ENCODE measurements around the gene ARL5C. TPM values are rescaled to one million over a fixed set of nuclear protein-coding genes. Genes with fewer than 3 reads are reported as not detected.
"Not testable (repeated sequence)": the region's sequence is repeated elsewhere in the genome, so short reads cannot be mapped to it uniquely, and the experiment has no call there.

Gene ARL5C
- total RNA-seq, 1 experiment from 2014 or later: not detected

- no peaks in the 10 kb centered on the region for H3K9me2 ChIP-seq (ENCODE audit: insufficient read depth)
- no peak for DNase-seq
- H3F3A ChIP-seq (ENCODE audit: insufficient read depth, low read depth): no peaks in the 10 kb centered on the region
- no peaks in the 10 kb centered on the region for H3K9me3 ChIP-seq (ENCODE audit: insufficient read depth, low read depth)
- POLR2A ChIA-PET (ENCODE audit: unreplicated experiment): no interaction called here
- CTCF ChIA-PET: no interaction called here
- H3K36me3 ChIP-seq (ENCODE audit: low read depth): no peaks in the 10 kb centered on the region
- no peak overlapping the region for H3K4me3 ChIP-seq
- no peaks in the 10 kb centered on the region for H4K20me1 ChIP-seq (ENCODE audit: insufficient read depth)
- H3K79me2 ChIP-seq (ENCODE audit: low read depth): no peaks in the 10 kb centered on the region
- no peaks in the 10 kb centered on the region for H3K4me1 ChIP-seq (replicated peaks; ENCODE audit: insufficient read depth)
- no peak overlapping the region for H2AFZ ChIP-seq
- intact Hi-C loops (cut with micrococcal nuclease; ENCODE audit: unreplicated experiment): loop anchor here (2.0 kb wide), 1 partner anchor 29 kb away; no protein-coding TSS in a partner anchor
- no peaks in the 10 kb centered on the region for H3K27me3 ChIP-seq (ENCODE audit: insufficient read depth, low read depth)
- BruUV-seq (replicated peaks): no TSS peak
- no peak overlapping the region for H3K4me2 ChIP-seq
- H3K27ac ChIP-seq: no peak overlapping the region
- TF ChIP-seq EZH2 (IDR thresholded peaks at IDR 0.05; ENCODE audit: low read depth): no peak
- no peak for TF ChIP-seq CTCF (conservative IDR thresholded peaks at IDR 0.05)
Observed at GRCh38 chr17:39130205-39130604, 35.8 kb downstream of the ARL5C start.

- intact Hi-C loops (cut with micrococcal nuclease; ENCODE audit: unreplicated experiment); BruUV-seq (replicated peaks); H3K4me1 ChIP-seq (replicated peaks; ENCODE audit: insufficient read depth); CTCF ChIA-PET; H3K4me2 ChIP-seq; H3K27ac ChIP-seq; DNase-seq; H3K79me2 ChIP-seq (ENCODE audit: low read depth); H3K9me2 ChIP-seq (ENCODE audit: insufficient read depth); H3K27me3 ChIP-seq (ENCODE audit: insufficient read depth, low read depth); H3F3A ChIP-seq (ENCODE audit: insufficient read depth, low read depth); H3K9me3 ChIP-seq (ENCODE audit: insufficient read depth, low read depth); POLR2A ChIA-PET (ENCODE audit: unreplicated experiment); H3K4me3 ChIP-seq; H3K36me3 ChIP-seq (ENCODE audit: low read depth); H2AFZ ChIP-seq; H4K20me1 ChIP-seq (ENCODE audit: insufficient read depth): not testable (repeated sequence)
Observed at GRCh38 chr17:39129544-39129943, 36.4 kb downstream of the ARL5C start.

- no peaks in the 10 kb centered on the region for H3K79me2 ChIP-seq (ENCODE audit: low read depth)
- H3K4me1 ChIP-seq (replicated peaks; ENCODE audit: insufficient read depth): no peaks in the 10 kb centered on the region
- no peaks in the 10 kb centered on the region for H3K27me3 ChIP-seq (ENCODE audit: insufficient read depth, low read depth)
- H3K27ac ChIP-seq: no peak overlapping the region
- no peak overlapping the region for H3K4me2 ChIP-seq
- intact Hi-C loops (cut with micrococcal nuclease; ENCODE audit: unreplicated experiment): no loop called here
- ChIA-PET CTCF (no interaction called here), POLR2A (ENCODE audit: unreplicated experiment) (no interaction called here)
- H4K20me1 ChIP-seq (ENCODE audit: insufficient read depth): no peaks in the 10 kb centered on the region
- H3K4me3 ChIP-seq: no peak overlapping the region
- H2AFZ ChIP-seq: no peak overlapping the region
- no peaks in the 10 kb centered on the region for H3K36me3 ChIP-seq (ENCODE audit: low read depth)
- no peak for DNase-seq
- H3K9me2 ChIP-seq (ENCODE audit: insufficient read depth): no peaks in the 10 kb centered on the region
- H3F3A ChIP-seq (ENCODE audit: insufficient read depth, low read depth): no peaks in the 10 kb centered on the region
- no peak for TF ChIP-seq EZH2 (IDR thresholded peaks at IDR 0.05; ENCODE audit: low read depth)
- TF ChIP-seq CTCF (conservative IDR thresholded peaks at IDR 0.05): no peak
- no TSS peak for BruUV-seq (replicated peaks)
- H3K9me3 ChIP-seq (ENCODE audit: insufficient read depth, low read depth): no peaks in the 10 kb centered on the region
Observed at GRCh38 chr17:39126436-39126835, 39.5 kb downstream of the ARL5C start.

- H3K27me3 ChIP-seq (ENCODE audit: insufficient read depth, low read depth): no peaks in the 10 kb centered on the region
- no peak overlapping the region for H3K4me3 ChIP-seq
- no TSS peak for BruUV-seq (replicated peaks)
- no peaks in the 10 kb centered on the region for H3K36me3 ChIP-seq (ENCODE audit: low read depth)
- H3K4me1 ChIP-seq (replicated peaks; ENCODE audit: insufficient read depth): no peaks in the 10 kb centered on the region
- ChIA-PET POLR2A (ENCODE audit: unreplicated experiment) (interaction anchor here (0.7 kb wide), 1 partner anchor 115 kb away, joined by 3 read pairs; no protein-coding TSS in a partner anchor), CTCF (no interaction called here)
- no peak overlapping the region for H2AFZ ChIP-seq
- H3K27ac ChIP-seq: no peak overlapping the region
- DNase-seq: no peak
- no peaks in the 10 kb centered on the region for H3F3A ChIP-seq (ENCODE audit: insufficient read depth, low read depth)
- H3K9me3 ChIP-seq (ENCODE audit: insufficient read depth, low read depth): no peaks in the 10 kb centered on the region
- intact Hi-C loops (cut with micrococcal nuclease; ENCODE audit: unreplicated experiment): no loop called here
- H4K20me1 ChIP-seq (ENCODE audit: insufficient read depth): no peaks in the 10 kb centered on the region
- no peaks in the 10 kb centered on the region for H3K79me2 ChIP-seq (ENCODE audit: low read depth)
- H3K9me2 ChIP-seq (ENCODE audit: insufficient read depth): no peaks in the 10 kb centered on the region
- H3K4me2 ChIP-seq: no peak overlapping the region
- TF ChIP-seq CTCF (conservative IDR thresholded peaks at IDR 0.05): no peak
- TF ChIP-seq EZH2 (IDR thresholded peaks at IDR 0.05; ENCODE audit: low read depth): no peak
Observed at GRCh38 chr17:39125143-39125875, 40.7 kb downstream of the ARL5C start.

All from PC-9 (cell line).